ENCODE data around the gene PDZD8. TPM values are rescaled to one million over a fixed set of nuclear protein-coding genes. Genes with fewer than 3 reads are reported as not detected.
A peak's percentile ranks its signal among the peaks of the same experiment; 100 is the strongest.

Gene PDZD8
- total RNA-seq, 1 donor from 2014 or later = 20.1 TPM

DNA sequence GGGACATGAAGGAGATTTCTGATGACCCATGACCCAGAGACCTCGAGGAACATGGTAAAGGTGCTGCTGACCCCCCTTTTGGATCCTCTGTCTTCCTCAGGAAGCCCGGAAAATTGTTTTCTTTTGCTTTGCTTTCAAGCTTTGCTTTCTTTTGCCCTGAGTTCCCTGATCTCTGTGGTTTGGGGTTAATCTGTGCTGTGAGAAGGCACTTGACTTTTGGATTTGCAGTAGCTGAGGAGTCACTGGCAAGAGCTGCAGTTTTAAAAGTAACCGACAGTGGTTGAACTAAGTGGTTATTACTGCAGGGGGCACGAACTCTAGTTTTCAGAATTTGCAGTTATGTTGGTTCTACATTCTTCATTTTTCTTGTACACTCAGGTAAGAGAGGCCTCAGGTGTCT is 53.0 kb downstream of the PDZD8 start:
- no peak overlapping the region for H3K4me3 ChIP-seq
- H3K4me1 Mint-ChIP-seq = no peaks in the 10 kb centered on the region
- H3K9me3 Mint-ChIP-seq = peaks cover 6% of the 10 kb centered on the region
- H3K36me3 Mint-ChIP-seq = peaks cover 12% of the 10 kb centered on the region
- H2AFZ ChIP-seq (replicated peaks) = no peak overlapping the region
- H3K27ac ChIP-seq = no peak overlapping the region
- H3K9ac ChIP-seq = no peak overlapping the region
- no peak for TF ChIP-seq EZH2 (IDR thresholded peaks at IDR 0.05)
- TF ChIP-seq CTCF (IDR thresholded peaks at IDR 0.05) = no peak
- no peak for TF ChIP-seq EZH2phosphoT487 (IDR thresholded peaks at IDR 0.05)
- no peak for DNase-seq (ENCODE audit: low spot score)
- no peaks in the 10 kb centered on the region for H3K27me3 ChIP-seq
- peaks cover 27% of the 10 kb centered on the region for H3K79me2 ChIP-seq (ENCODE audit: low read depth)
- H3K9me3 ChIP-seq (ENCODE audit: low read depth) = no peaks in the 10 kb centered on the region
- H3K27me3 Mint-ChIP-seq (ENCODE audit: insufficient read depth, low read depth) = no peaks in the 10 kb centered on the region
- H3K27ac Mint-ChIP-seq = no peak overlapping the region
- H4K20me1 ChIP-seq (ENCODE audit: low read depth) = peaks cover 18% of the 10 kb centered on the region
- H3K4me1 ChIP-seq = peaks cover 9% of the 10 kb centered on the region
- no peak overlapping the region for H3K4me3 Mint-ChIP-seq
- H3K36me3 ChIP-seq = no peaks in the 10 kb centered on the region
- no peaks in the 10 kb centered on the region for H3F3A ChIP-seq (ENCODE audit: low read depth)
- H3K4me2 ChIP-seq = no peak overlapping the region

GRCh38 chr10:117320050-117320665 is 55.1 kb downstream of the PDZD8 start:
- no peaks in the 10 kb centered on the region for H3K27me3 Mint-ChIP-seq (ENCODE audit: insufficient read depth, low read depth)
- H3K9me3 ChIP-seq (ENCODE audit: low read depth) = no peaks in the 10 kb centered on the region
- no peaks in the 10 kb centered on the region for H3K9me3 Mint-ChIP-seq
- no peaks in the 10 kb centered on the region for H3F3A ChIP-seq (ENCODE audit: low read depth)
- H3K79me2 ChIP-seq (ENCODE audit: low read depth) = peaks cover 21% of the 10 kb centered on the region
- no peak overlapping the region for H3K27ac ChIP-seq
- no peaks in the 10 kb centered on the region for H3K36me3 ChIP-seq
- peak; percentile 53 for DNase-seq (ENCODE audit: low spot score)
- no peak overlapping the region for H2AFZ ChIP-seq (replicated peaks)
- H3K9ac ChIP-seq = no peak overlapping the region
- peaks cover 5% of the 10 kb centered on the region for H3K4me1 ChIP-seq
- H3K4me3 Mint-ChIP-seq = no peak overlapping the region
- TF ChIP-seq EZH2 (IDR thresholded peaks at IDR 0.05) (no peak), CTCF (IDR thresholded peaks at IDR 0.05) (peak; percentile 87)
- H3K36me3 Mint-ChIP-seq = peaks cover 3% of the 10 kb centered on the region
- H3K4me3 ChIP-seq = no peak overlapping the region
- H4K20me1 ChIP-seq (ENCODE audit: low read depth) = peaks cover 18% of the 10 kb centered on the region
- H3K4me2 ChIP-seq = no peak overlapping the region
- H3K27me3 ChIP-seq = no peaks in the 10 kb centered on the region
- H3K4me1 Mint-ChIP-seq = no peaks in the 10 kb centered on the region
- no peak overlapping the region for H3K27ac Mint-ChIP-seq

DNA sequence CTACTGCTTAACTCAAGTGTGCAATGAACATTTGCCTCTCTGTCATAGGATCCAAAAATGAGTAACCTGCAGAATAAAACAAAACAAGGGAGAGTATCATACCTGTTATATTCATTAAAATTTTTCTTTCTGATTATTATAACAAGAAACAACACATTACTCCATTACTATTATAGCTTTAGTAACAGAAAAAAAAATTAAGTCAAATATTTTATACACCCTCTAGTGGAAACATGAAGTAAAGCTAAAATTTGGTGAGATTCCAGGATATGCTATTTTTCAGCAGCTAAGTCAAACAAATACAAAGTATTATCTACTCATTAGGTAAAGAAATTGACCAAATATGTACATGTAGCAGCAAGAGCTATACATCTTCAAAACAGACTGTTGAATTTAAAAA is 56.3 kb downstream of the PDZD8 start:
- TF ChIP-seq CTCF (IDR thresholded peaks at IDR 0.05) = peak; percentile 39
- no peak for TF ChIP-seq EZH2phosphoT487 (IDR thresholded peaks at IDR 0.05)
- Histone ChIP-seq H3K79me2 (ENCODE audit: low read depth) (peaks cover 16% of the 10 kb centered on the region), H3K4me2 (no peak overlapping the region), H3K9me3 (ENCODE audit: low read depth) (no peaks in the 10 kb centered on the region), H2AFZ (replicated peaks) (no peak overlapping the region), H3K27ac (no peak overlapping the region), H3K4me3 (no peak overlapping the region), H3F3A (ENCODE audit: low read depth) (no peaks in the 10 kb centered on the region), H3K27me3 (no peaks in the 10 kb centered on the region), H3K4me1 (peaks cover 5% of the 10 kb centered on the region), H3K9ac (no peak overlapping the region), H4K20me1 (ENCODE audit: low read depth) (peaks cover 18% of the 10 kb centered on the region), H3K36me3 (no peaks in the 10 kb centered on the region)
- Mint-ChIP-seq H3K27ac (no peak overlapping the region), H3K4me3 (no peak overlapping the region), H3K36me3 (peaks cover 6% of the 10 kb centered on the region), H3K9me3 (no peaks in the 10 kb centered on the region), H3K4me1 (no peaks in the 10 kb centered on the region), H3K27me3 (ENCODE audit: insufficient read depth, low read depth) (no peaks in the 10 kb centered on the region)
- no peak for DNase-seq (ENCODE audit: low spot score)
